NCI-H446 (cell line): ENCODE data around the gene ARHGAP30.
"Not testable (repeated sequence)": the region's sequence is repeated elsewhere in the genome, so short reads cannot be mapped to it uniquely, and the experiment has no call there.

ENCODE experiments used
- DNase-seq, 2 experiments: peaks; one replicate each; lab custom pipeline; 2025; lab: John Stamatoyannopoulos, UW

Gene ARHGAP30

GRCh38 chr1:161039546-161039945 lies 30.1 kb downstream of the ARHGAP30 start:
- no peak for DNase-seq

GRCh38 chr1:161039154-161039545 lies 30.5 kb downstream of the ARHGAP30 start:
- DNase-seq: no peak

GRCh38 chr1:161038523-161039153 lies 31.1 kb downstream of the ARHGAP30 start, which contains the start of gene TSTD1:
Gene TSTD1 (minus strand): TSS chr1:161038964. CDS start chr1:161038889, 75 bp downstream.
- peak in 1 of 2 experiments; percentile 68 for DNase-seq

DNA sequence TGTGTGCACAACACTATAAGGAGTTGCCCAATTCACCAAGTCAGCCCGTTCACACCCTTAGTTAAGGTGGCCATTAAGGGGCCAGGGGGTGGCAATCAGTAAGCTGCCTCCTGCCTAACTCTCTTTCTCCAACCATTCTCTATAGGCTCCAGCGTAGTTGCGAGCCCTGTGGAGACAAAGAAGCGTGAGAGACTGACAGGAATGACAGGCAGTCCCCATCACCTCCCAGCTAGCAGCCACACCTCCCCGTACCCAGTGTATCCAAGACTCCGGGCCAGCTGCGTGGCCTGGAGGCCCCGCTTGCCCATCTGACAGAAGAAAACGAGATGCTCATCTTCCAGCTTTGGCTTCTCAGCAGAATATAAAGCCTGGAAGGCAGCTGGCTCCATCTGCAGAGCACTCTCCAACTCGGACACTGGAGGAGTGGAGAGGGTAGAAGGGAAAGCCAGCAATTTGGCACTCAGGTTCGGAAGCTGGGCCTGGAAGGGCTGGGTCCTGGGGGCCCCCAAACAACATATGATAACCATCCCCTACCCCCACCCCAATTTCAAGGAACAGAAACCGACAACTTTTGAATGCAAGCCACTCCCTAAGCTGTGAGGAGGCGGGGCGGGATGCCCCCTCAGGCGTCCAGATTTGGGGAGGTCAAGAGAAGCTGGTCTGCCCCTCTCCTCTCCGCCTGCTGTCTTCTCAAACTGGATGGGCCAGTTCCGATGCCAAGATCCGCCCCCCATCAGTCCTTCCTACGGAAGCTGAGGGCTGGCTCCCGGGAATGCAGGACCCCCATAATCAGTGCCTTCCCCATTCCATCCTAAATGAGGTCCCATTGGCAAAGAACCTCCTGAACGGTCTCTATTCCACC lies 31.8 kb downstream of the ARHGAP30 start:
- DNase-seq: no peak

DNA sequence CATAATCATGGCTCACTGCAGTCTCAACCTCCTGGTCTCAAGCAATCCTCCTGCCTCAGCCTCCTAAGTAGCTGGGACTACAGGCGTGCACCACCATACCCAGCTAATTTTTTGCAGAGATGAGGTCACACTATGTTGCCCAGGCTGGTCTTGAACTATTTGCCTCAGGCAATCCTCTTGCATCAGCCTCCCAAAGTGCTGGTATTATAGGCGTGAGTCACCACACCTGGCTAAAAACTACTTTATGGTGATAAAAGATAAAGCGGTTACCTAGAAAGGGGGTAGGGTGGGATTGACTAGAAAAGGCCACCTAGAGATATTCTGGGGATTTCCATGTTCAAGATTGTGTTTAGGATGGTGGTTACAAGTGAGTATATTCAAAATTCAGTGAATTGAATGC lies 35.9 kb downstream of the ARHGAP30 start:
- no peak for DNase-seq

DNA sequence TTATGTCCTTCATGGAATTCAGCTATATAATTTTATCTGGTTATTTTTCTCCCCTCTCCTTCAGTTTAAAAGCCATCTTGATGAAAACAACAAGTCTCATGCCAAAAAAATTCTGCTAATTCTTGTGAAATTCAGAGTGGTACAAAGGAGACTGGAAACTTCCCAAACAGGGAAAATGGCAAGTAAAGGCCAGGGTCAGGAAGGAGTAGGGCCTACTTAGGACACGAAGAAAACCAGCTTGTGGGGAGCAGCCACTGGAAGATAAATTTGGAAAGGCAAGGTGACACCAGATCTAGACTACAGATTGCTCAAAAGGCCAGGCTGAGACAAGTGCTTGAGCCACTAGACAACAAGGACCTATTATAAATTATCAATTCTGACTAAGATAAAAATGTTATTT lies 37.3 kb downstream of the ARHGAP30 start:
- no peak for DNase-seq

DNA sequence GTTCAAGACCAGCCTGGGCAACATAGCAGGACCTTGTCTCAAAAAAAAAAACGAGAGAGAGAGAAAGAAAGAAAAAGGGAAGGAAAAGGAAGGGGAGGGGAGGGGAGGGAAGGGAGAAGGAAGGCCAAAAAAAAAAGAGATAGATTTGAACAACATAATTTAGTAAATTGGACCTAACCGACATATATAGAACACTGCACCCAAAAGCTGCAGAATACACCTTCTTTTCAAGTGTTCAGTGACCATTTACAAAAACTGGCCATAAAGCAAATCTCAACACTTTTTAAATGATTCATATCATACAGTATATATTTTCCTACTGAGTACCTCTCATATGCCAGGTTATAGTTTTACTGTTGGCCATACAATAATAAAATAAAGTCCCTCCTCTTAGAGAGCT lies 37.8 kb downstream of the ARHGAP30 start:
- DNase-seq: no peak

DNA sequence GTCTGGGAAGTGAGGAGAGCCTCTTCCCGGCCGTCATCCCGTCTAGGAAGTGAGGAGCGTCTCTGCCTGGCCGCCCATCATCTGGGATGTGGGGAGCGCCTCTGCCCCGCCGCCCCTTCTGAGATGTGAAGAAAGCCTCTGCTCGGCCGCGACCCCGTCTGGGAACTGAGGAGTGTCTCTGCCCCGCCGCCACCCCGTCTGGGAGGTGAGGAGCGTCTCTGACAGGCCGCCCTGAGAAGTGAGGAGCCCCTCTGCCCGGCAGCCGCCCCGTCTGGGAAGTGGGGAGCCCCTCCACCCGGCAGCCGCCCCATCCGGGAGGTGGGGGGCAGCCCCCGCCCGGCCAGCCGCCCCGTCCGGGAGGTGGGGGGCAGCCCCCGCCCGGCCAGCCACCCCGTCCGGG lies 40.2 kb downstream of the ARHGAP30 start:
- not testable (repeated sequence) for DNase-seq

DNA sequence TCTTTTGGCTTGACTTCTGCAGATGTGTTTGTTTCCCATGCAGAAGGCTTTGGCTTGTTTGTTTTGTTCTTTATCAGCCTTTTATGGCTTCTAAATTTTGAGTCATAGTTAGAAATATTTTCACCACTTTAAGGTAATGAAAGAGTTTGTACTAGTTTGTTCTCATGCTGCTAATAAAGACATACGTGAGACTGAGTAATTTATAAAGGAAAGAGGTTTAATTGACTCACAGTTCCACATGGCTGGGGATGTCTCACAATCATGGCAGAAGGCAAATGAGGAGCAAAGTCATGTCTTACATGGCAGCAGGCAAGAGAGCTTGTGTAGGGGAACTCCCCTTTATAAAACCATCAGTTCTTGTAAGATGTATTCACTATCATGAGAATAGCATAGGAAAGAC lies 42.7 kb downstream of the ARHGAP30 start:
- not testable (repeated sequence) for DNase-seq

DNA sequence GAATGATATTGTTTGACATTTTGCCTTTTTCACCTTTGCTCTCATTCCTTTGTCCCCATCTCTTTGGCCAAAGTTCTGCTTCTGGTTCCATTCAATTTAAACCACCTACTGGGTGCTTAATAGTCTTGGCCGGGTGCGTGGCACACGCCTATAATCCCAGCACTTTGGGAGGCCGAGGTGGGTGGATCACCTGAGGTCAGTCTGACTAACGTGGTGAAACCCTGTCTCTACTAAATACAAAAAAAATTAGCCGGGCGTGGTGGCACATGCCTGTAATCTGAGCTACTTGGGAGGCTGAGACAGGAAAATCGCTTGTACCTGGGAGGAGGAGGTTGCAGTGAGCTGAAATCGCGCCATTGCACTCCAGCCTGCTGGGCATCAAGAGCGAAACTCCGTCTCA lies 47.3 kb downstream of the ARHGAP30 start:
- not testable (repeated sequence) for DNase-seq

- DNase-seq: no peak
These were observed 47.7 kb downstream of the ARHGAP30 start for GRCh38 chr1:161021970-161022353.

GRCh38 chr1:161021165-161021969 lies 48.3 kb downstream of the ARHGAP30 start:
- no peak for DNase-seq

- no peak for DNase-seq
These were observed 49.1 kb downstream of the ARHGAP30 start, which contains the start of gene F11R for GRCh38 chr1:161020509-161021164. Gene F11R (minus strand): TSS chr1:161021152. CDS start chr1:161021073, 79 bp downstream.

GRCh38 chr1:161019751-161020495 lies 49.8 kb downstream of the ARHGAP30 start:
- DNase-seq: no peak

- not testable (repeated sequence) for DNase-seq
These were observed 50.5 kb downstream of the ARHGAP30 start for GRCh38 chr1:161019111-161019660.

GRCh38 chr1:161018631-161018930 lies 51.1 kb downstream of the ARHGAP30 start:
- DNase-seq: no peak

DNA sequence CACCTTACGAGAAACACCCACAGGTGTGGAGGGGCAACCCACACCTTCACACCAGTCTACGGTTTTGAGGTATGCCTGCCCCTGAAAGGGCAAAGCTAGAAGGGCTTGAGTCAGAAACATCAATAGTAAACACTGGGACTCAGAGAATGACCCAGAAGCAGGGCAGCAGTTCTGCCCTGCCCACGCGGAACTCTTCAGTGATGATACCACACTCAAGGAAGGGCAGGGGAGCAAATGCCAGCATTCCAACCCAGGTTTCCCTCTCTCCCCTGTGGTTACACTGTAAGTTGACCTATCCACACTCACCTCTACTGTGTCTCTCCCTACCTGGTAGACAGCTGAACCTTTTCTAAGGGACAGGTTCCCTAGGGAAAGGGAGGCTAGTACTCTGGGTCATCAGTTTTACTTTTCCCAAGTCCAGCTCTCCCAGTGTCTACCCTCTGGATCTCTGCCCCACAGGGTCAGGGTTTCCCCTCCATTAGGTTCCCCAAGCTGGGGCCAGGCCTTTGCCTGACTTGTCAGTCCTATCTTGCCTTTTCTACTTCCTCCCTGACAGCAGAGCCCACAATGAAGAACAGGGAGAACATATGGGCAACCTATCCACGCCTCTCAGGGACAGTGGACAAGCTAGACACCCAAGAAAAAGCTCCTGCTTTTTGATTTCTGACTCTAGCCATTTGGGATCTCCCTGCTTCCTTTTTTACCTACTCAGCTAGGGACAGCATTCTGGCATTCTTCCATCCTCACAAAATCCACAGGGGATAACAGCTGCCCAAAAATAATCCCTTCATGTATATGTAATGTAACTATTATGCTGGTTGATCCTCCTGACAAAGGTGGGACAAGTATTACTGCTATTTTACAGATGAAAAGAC lies 51.7 kb downstream of the ARHGAP30 start:
- DNase-seq: no peak

- not testable (repeated sequence) for DNase-seq
These were observed 52.5 kb downstream of the ARHGAP30 start for GRCh38 chr1:161017181-161017580.

GRCh38 chr1:161016683-161017082 lies 53.0 kb downstream of the ARHGAP30 start:
- not testable (repeated sequence) for DNase-seq
